SHP77 (cell line): Measurements from ENCODE around the gene RNF144A.
"Not testable (repeated sequence)": the region's sequence is repeated elsewhere in the genome, so short reads cannot be mapped to it uniquely, and the experiment has no call there.

ENCODE experiments used
- DNase-seq, 2 experiments: peaks; one replicate each; lab custom pipeline; 2025; lab: John Stamatoyannopoulos, UW

The RNF144A gene, protein sequence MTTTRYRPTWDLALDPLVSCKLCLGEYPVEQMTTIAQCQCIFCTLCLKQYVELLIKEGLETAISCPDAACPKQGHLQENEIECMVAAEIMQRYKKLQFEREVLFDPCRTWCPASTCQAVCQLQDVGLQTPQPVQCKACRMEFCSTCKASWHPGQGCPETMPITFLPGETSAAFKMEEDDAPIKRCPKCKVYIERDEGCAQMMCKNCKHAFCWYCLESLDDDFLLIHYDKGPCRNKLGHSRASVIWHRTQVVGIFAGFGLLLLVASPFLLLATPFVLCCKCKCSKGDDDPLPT

DNA sequence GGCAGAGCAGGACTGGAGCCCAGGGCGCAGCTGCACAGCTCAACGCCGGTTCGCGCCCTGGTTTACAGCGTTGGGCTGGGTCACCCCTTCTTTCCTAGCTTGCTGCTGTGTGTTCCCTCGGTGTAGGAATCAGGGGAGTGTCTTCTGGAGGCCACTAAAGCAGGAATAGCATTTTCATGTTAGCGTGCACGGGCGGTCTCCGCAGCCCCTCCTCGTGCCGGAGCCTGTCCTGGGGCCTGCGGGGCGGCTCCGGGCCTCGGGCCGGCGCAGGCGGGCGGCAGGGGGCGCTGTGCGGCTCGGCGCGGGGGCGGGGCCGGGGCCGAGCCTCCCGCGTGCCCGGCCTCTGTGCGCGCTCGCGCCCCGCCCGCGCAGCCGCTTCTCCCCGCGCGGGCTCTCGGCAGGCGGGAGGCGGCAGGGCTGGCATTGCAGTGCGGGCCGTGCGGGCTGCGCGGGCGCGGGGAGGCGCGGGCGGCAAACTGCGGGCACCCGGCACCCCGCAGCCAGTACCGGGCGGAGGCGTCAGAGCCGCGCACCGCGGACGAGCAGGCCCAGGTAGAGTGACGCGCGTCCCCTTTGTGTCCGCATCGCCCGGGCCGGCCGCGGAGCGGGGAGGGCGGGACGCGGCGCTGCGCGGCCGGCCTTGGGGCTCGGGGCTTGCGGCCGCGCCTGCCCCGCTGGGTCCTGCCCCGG lies at the start of gene RNF144A:
RNF144A (plus strand) TSS at position 342 of the 690 bp plus-strand sequence. CDS start 79,515 bp downstream, outside the sequence.
- peak; percentile 42 to 75 for DNase-seq

- DNase-seq: no peak
Observed at GRCh38 chr2:6872394-6872793, 44.8 kb upstream of the RNF144A start.

DNA sequence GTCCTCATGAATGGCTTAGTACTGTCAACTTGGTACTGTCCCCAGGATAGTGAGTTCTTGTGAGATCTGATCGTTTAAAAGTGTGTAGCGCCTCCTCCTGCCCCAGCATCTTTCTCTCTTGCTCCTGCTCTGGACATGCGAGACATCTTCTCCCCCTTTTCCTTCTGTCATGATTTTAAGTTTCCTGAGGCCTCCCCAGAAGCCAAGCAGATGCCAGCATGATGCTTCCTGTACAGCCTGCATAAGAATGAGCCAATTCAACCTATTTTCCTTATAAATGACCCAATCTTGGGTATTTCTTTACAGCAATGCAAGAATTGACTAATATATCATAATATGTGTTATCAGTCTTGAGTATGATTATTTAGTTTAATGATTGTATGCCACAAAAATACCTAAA lies 43.2 kb upstream of the RNF144A start:
- no peak for DNase-seq

- DNase-seq: no peak
Observed at GRCh38 chr2:6876309-6876708, 40.9 kb upstream of the RNF144A start.

DNA sequence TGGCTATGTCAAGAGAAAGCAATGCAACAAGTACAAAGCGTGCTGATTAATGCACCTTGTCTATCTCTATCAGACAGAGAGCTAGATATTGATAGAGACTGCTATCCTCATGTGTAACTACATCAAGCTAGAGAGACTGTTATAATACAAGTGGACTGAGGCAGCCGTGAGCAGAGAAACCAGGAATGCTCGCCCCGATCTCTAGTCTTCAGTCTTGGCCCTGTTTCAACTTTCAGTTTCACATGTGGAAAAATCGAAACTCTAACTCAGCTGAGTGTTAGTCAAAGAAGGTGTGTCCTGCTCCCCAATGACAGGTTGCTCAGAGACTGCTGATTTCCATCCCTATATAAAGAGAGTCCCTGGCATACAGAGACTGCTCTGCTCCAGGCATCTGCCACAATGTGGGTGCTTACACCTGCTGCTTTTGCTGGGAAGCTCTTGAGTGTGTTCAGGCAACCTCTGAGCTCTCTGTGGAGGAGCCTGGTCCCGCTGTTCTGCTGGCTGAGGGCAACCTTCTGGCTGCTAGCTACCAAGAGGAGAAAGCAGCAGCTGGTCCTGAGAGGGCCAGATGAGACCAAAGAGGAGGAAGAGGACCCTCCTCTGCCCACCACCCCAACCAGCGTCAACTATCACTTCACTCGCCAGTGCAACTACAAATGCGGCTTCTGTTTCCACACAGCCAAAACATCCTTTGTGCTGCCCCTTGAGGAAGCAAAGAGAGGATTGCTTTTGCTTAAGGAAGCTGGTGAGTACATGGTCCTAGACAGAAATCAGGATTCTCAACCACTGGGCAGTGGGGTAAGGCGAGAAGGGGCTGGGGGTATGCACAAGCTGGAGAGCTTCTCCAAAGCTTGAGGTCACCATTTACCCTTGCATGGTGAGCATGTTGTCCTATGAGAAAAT lies 39.6 kb upstream of the RNF144A start, which contains the start of gene RSAD2:
RSAD2 (plus strand) TSS at position 376 of the 903 bp plus-strand sequence; CDS start at position 400, 24 bp downstream.
- peak; percentile 53 to 70 for DNase-seq

DNA sequence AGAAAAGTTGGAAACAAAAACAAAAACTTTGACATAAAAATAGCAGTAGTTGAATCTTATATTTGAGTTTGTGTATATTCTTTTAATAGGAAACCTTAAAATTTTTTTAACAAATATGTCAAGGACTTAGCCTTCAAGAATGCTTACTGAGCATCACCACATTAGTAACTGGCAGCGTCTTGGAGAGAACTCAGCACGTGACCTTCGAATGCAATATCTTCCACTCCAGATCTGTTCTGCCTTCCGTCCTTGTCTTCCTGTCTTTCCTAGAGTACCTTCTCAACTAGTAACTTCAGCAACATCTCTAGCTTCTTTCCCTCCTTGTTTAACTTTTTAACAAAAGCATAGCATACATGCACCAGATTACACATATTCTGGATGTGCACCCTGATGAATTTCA lies 38.7 kb upstream of the RNF144A start:
- no peak for DNase-seq

DNA sequence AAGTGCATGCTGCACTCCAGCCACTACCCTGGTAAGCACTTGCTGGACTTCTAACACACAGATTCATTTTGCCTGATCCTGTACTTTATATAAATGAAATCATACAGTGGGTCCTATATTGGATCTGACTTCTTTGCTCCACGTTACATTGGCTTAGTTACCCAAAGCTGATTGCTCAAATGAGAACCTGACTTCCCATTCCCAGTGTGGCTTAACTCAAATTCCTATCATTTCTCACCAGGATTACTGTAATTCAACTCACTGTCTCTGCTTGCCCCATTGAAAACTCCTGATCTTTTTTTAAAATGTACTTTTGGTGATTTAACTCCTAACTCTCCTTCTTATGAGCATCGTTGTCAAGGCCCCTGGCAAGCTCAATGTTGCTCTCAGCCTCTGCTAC lies 38.2 kb upstream of the RNF144A start:
- DNase-seq: no peak

GRCh38 chr2:6880200-6880733 lies 36.9 kb upstream of the RNF144A start:
- no peak for DNase-seq

GRCh38 chr2:6881046-6881445 lies 36.2 kb upstream of the RNF144A start:
- no peak for DNase-seq

GRCh38 chr2:6881516-6881915 lies 35.7 kb upstream of the RNF144A start:
- no peak for DNase-seq

DNA sequence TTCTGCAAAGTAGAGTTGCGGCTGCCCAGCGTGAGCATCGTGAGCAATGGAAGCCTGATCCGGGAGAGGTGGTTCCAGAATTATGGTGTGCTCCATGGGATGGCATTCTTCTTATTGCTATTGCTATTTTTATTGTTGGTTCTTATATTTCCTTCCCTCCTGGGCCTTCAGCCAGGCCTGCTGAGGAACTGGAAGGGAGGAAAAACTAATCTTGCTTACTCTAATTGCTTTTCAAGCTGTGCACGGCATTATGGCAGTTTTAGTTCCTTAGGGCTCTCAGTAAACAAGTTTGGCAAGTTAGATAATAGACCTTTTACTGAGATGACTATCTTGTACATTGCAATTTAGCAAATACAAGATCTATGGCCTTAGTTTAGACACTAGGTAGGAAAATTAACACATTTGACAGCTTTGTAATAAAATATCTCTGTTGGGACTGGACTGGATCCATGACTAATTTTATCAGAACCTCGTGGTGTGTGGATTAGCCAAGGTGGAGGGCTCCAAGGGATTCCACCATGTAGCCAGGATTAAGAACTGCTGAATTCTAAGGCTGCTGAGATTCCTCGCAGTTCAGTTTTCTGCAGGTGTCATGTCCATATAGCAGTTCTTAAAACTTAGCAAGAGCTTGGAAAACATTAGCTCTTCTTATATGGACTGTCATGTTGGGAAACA lies 33.6 kb upstream of the RNF144A start:
- no peak for DNase-seq

- DNase-seq: no peak
Observed at GRCh38 chr2:6885551-6885950, 31.7 kb upstream of the RNF144A start.

GRCh38 chr2:6885968-6886367 lies 31.2 kb upstream of the RNF144A start:
- DNase-seq: no peak

DNA sequence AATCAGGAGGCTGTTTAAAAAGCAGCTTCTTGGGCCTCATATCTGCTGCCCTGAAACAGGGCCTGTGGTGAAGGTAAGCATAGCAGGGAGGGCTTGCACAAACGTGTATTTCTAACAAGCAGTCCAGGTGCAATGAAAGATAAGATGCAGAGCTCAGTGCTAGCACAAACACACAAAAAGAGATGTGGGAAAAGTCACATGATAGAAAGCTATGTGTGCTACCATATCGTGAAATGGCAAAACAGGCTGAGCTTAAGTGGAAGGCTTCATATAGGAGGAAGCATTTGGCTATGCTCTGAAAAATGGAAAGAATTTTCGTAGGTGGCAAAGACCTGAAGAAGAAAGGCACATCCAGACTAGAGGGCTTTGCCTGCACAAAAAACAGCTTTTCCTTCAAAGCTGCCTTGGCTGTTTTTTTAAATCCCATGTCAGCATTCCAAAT lies 29.4 kb upstream of the RNF144A start:
- no peak for DNase-seq

DNA sequence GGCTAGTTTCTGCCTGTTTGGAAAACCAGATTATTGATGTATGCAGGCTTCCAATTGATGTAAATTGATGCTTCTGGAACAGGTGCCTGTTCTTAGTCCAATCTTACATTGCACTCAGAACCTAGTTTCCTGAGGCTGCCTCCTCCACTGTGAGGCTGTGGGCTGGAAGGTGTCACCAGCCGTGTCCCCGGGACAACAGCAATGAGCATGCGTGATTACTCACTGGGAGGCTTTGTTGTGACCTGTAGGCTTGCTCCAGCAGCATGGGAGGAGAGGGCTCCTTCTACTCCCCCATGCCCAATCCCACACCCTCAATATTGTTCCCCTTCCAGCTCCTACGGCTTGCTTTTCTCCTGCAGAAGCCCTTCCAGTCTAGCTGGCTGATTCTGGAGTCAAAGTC lies 28.5 kb upstream of the RNF144A start:
- no peak for DNase-seq

GRCh38 chr2:6893876-6894482 lies 23.2 kb upstream of the RNF144A start:
- no peak for DNase-seq

- DNase-seq: peak; percentile 47 to 49
Observed at GRCh38 chr2:6896930-6897759, 20.1 kb upstream of the RNF144A start.

GRCh38 chr2:6902581-6902980 lies 14.6 kb upstream of the RNF144A start:
- DNase-seq: not testable (repeated sequence)

GRCh38 chr2:6905668-6906067 lies 11.5 kb upstream of the RNF144A start:
- DNase-seq: no peak

DNA sequence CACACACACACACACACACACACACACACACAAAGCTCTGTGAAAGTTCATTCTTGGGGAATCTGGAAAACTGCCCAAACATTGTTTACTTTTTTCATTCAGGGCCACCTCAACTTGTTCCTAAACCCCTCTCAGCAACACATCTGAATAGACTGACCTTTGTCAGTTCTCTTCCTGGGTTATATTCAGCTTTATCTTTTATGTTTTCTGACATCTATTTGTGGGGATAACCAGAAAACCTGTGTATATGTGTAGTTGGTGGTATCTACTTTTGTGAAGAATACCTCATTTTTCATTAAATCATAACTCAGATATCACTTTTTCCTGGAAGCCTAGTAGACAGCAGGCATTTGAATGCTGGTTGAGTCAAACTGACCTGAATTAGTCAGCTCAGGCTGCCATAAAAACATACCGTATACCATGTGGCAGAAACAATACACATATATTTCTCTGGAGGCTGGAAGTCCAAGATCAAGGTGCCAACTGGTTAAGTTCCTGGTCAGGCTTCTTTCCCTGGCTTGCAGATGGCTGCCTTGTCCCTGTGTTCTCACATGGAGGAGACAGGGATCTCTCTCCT lies 11.0 kb upstream of the RNF144A start:
- DNase-seq: no peak
